ENCODE results near the gene TCF25.

GRCh38 chr16:89923640-89924296 lies 50.4 kb downstream of the TCF25 start:
- TF ChIP-seq, protein P1, sequence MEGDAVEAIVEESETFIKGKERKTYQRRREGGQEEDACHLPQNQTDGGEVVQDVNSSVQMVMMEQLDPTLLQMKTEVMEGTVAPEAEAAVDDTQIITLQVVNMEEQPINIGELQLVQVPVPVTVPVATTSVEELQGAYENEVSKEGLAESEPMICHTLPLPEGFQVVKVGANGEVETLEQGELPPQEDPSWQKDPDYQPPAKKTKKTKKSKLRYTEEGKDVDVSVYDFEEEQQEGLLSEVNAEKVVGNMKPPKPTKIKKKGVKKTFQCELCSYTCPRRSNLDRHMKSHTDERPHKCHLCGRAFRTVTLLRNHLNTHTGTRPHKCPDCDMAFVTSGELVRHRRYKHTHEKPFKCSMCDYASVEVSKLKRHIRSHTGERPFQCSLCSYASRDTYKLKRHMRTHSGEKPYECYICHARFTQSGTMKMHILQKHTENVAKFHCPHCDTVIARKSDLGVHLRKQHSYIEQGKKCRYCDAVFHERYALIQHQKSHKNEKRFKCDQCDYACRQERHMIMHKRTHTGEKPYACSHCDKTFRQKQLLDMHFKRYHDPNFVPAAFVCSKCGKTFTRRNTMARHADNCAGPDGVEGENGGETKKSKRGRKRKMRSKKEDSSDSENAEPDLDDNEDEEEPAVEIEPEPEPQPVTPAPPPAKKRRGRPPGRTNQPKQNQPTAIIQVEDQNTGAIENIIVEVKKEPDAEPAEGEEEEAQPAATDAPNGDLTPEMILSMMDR (optimal IDR thresholded peaks at IDR 0.05 in 1 of 3, IDR thresholded peaks at IDR 0.05 in 1 of 3, conservative IDR thresholded peaks at IDR 0.05 in 1 of 3; ENCODE audit: extremely low read depth in 1 of 3, insufficient read depth in 2 of 3, low read length in 3 of 3), result no peak
- TF ChIP-seq EZH2 (IDR thresholded peaks at IDR 0.05; ENCODE audit: low read length), result no peak
